Measurements from ENCODE around the gene THOC6. TPM values are rescaled to one million over a fixed set of nuclear protein-coding genes. Genes with fewer than 3 reads are reported as not detected.

The THOC6 gene
- total and polyA plus RNA-seq, 12 donors = 7.0 to 40.3 (median 10.6) TPM

GRCh38 chr16:2976201-2976600 lies 47.6 kb upstream of the THOC6 start:
- WGBS, 2 donors = 94 to 95% methylated on average over 7 of the region's 7 CpGs
- Histone ChIP-seq H3K27me3 (peaks cover 0 to 12% (median 7%) of the 10 kb centered on the region in 7 donors), H3K4me3 (no peak overlapping the region), H3K4me1 (peaks cover 0 to 29% (median 15%) of the 10 kb centered on the region in 9 donors), H3K9me3 (no peaks in the 10 kb centered on the region), H3K36me3 (peaks cover 0 to 26% (median 0%) of the 10 kb centered on the region in 9 donors), H3K27ac (no peak overlapping the region)
- ATAC-seq (no peak), DNase-seq (no peak)
- intact Hi-C loops (cut with DNase I) = no loop called here
- TF ChIP-seq CTCF (IDR thresholded peaks at IDR 0.05) = no peak

- TF ChIP-seq CTCF (IDR thresholded peaks at IDR 0.05) = no peak
- DNase-seq (no peak), ATAC-seq (no peak)
- no peak overlapping the region for H3K4me3 ChIP-seq
- 93 to 97% methylated on average over 15 of the region's 15 CpGs for WGBS, 2 donors
- peaks cover 0 to 29% (median 19%) of the 10 kb centered on the region in 9 donors for H3K4me1 ChIP-seq
- peaks cover 0 to 25% (median 0%) of the 10 kb centered on the region in 9 donors for H3K36me3 ChIP-seq
- no peaks in the 10 kb centered on the region for H3K9me3 ChIP-seq
- intact Hi-C loops (cut with DNase I) = no loop called here
- H3K27me3 ChIP-seq = peaks cover 0 to 12% (median 7%) of the 10 kb centered on the region in 7 donors
- no peak overlapping the region for H3K27ac ChIP-seq
These were observed 47.2 kb upstream of the THOC6 start for GRCh38 chr16:2976673-2977072.

- H3K27me3 ChIP-seq = peaks cover 0 to 12% (median 7%) of the 10 kb centered on the region in 7 donors
- no peak for TF ChIP-seq CTCF (IDR thresholded peaks at IDR 0.05)
- H3K9me3 ChIP-seq = no peaks in the 10 kb centered on the region
- 87% methylated on average over 6 of the region's 6 CpGs for WGBS, 2 donors
- H3K27ac ChIP-seq = no peak overlapping the region
- intact Hi-C loops (cut with DNase I) = no loop called here
- no peak overlapping the region for H3K4me3 ChIP-seq
- H3K4me1 ChIP-seq = peaks cover 0 to 29% (median 17%) of the 10 kb centered on the region in 9 donors
- H3K36me3 ChIP-seq = peaks cover 0 to 17% (median 0%) of the 10 kb centered on the region in 9 donors
- ATAC-seq = no peak
- DNase-seq = no peak
These were observed 46.4 kb upstream of the THOC6 start for GRCh38 chr16:2977440-2977839.

- Histone ChIP-seq H3K4me3 (peak overlapping the region; percentile 54 to 89 (median 80)), H3K4me1 (peaks cover 0 to 33% (median 22%) of the 10 kb centered on the region in 9 donors), H3K36me3 (peaks cover 0 to 5% (median 0%) of the 10 kb centered on the region in 9 donors), H3K9me3 (no peaks in the 10 kb centered on the region), H3K27me3 (peaks cover 0 to 12% (median 7%) of the 10 kb centered on the region in 7 donors), H3K27ac (peak overlapping the region in 1 of 10 donors; percentile 97)
- TF ChIP-seq CTCF (IDR thresholded peaks at IDR 0.05) = no peak
- ATAC-seq (no peak), DNase-seq (no peak)
- WGBS, 2 donors = 7 to 8% methylated on average over 40 to 43 of the region's 43 CpGs
- intact Hi-C loops (cut with DNase I) = loop anchor here in 2 of 10 donors (2.0 to 5.0 kb wide), 2 partner anchors 17 to 52 kb away; no protein-coding TSS in a partner anchor
These were observed 44.1 kb upstream of the THOC6 start for GRCh38 chr16:2979669-2980226.

All from heart right ventricle (tissue), 16 donors.